HEK293T (cell line): ENCODE results near the gene SPOUT1.

Experiments used
- CTCF ChIA-PET: fragments of 350-600 bp; formaldehyde crosslinking; extraction: SDS; loops from one replicate; lab custom pipeline; 2021; ENCODE audit warnings: antibody characterized with exemption, inconsistent platforms; lab: Yijun Ruan, JAX
- POLR2A ChIA-PET: fragments of 350-600 bp; formaldehyde crosslinking; extraction: SDS; loops from one replicate; lab custom pipeline; 2020; ENCODE audit warnings: antibody characterized with exemption, inconsistent platforms; lab: Yijun Ruan, JAX
- DNase-seq: peaks from one replicate; pipeline ENCODE4 v3.0.0; 2012; ENCODE audit warnings: mixed read lengths; ENCODE audit errors: extremely low spot score
- ARNT ChIP-seq: fragments of 450-650 bp; IDR thresholded peaks from 2 replicates; pipeline ENCODE4 v1.6.1; 2017; ENCODE audit warnings: mild to moderate bottlenecking
- BHLHE40 ChIP-seq: fragments of 450-650 bp; IDR thresholded peaks from 2 replicates; pipeline ENCODE4 v1.6.1; 2016; ENCODE audit warnings: mild to moderate bottlenecking, moderate library complexity, borderline replicate concordance
- CTBP1 ChIP-seq: fragments of 450-650 bp; IDR thresholded peaks from 2 replicates; pipeline ENCODE4 v1.6.1; 2016; ENCODE audit warnings: borderline replicate concordance
- ELF4 ChIP-seq: fragments of 450-650 bp; IDR thresholded peaks from 2 replicates; pipeline ENCODE4 v1.6.1; 2017; ENCODE audit warnings: antibody characterized with exemption
- FOXA1 ChIP-seq: fragments of 450-650 bp; IDR thresholded peaks from 2 replicates; pipeline ENCODE4 v1.6.1; 2016; ENCODE audit warnings: mild to moderate bottlenecking
- FOXK2 ChIP-seq: fragments of 450-650 bp; IDR thresholded peaks from 2 replicates; pipeline ENCODE4 v1.6.1; 2016; ENCODE audit warnings: mild to moderate bottlenecking
- FOXM1 ChIP-seq: fragments of 450-650 bp; IDR thresholded peaks from 2 replicates; pipeline ENCODE4 v1.6.1; 2017; ENCODE audit warnings: mild to moderate bottlenecking, borderline replicate concordance
- HDGF ChIP-seq: fragments of 450-650 bp; IDR thresholded peaks from 2 replicates; pipeline ENCODE4 v1.6.1; 2017; ENCODE audit warnings: antibody characterized with exemption, borderline replicate concordance
- L3MBTL2 ChIP-seq: fragments of 450-650 bp; conservative IDR thresholded peaks from 2 replicates; pipeline ENCODE4 v1.6.1; 2016; ENCODE audit warnings: mild to moderate bottlenecking
- LEF1 ChIP-seq: fragments of 450-650 bp; IDR thresholded peaks from 2 replicates; pipeline ENCODE4 v1.6.1; 2017; ENCODE audit warnings: mild to moderate bottlenecking, borderline replicate concordance
- NFRKB ChIP-seq: fragments of 450-650 bp; IDR thresholded peaks from 2 replicates; pipeline ENCODE4 v1.6.1; 2016; ENCODE audit warnings: mild to moderate bottlenecking, moderate library complexity
- PKNOX1 ChIP-seq: fragments of 450-650 bp; IDR thresholded peaks from 2 replicates; pipeline ENCODE4 v1.6.1; 2016
- SP1 ChIP-seq: fragments of 450-650 bp; IDR thresholded peaks from 2 replicates; pipeline ENCODE4 v1.6.1; 2017
- SUZ12 ChIP-seq: fragments of 450-650 bp; IDR thresholded peaks from 2 replicates; pipeline ENCODE4 v1.6.1; 2016; ENCODE audit warnings: mild to moderate bottlenecking
- TARDBP ChIP-seq: fragments of 450-650 bp; IDR thresholded peaks from 2 replicates; pipeline ENCODE4 v1.6.1; 2016
- ZNF384 ChIP-seq: fragments of 450-650 bp; IDR thresholded peaks from 2 replicates; pipeline ENCODE4 v1.6.1; 2016

Gene SPOUT1

GRCh38 chr9:128809831-128810230, 19.8 kb downstream of the SPOUT1 start:
- CTCF ChIA-PET, result interaction anchor here (0.6 to 1.4 kb wide), 3 partner anchors 9 to 21 kb away, joined by 3 read pairs; partner anchors contain the start of gene ENDOG
- POLR2A ChIA-PET, result interaction anchor here (0.9 to 3.2 kb wide), 2 partner anchors 9 to 22 kb away, joined by 3 to 16 read pairs; partner anchors contain the start of gene ENDOG
- TF ChIP-seq FOXM1 (no peak), SUZ12 (no peak), SP1 (no peak), ELF4 (no peak), FOXA1 (no peak), TARDBP (no peak)
- DNase-seq, result no peak

GRCh38 chr9:128809036-128809599, 20.5 kb downstream of the SPOUT1 start:
- ChIA-PET CTCF (interaction anchor here (1.4 kb wide), 1 partner anchor 10 kb away, joined by 3 read pairs; no protein-coding TSS in a partner anchor), POLR2A (interaction anchor here (0.8 to 3.2 kb wide), 2 partner anchors 9 to 21 kb away, joined by 3 to 16 read pairs; partner anchors contain the start of genes ENDOG and SPOUT1)
- no peak for DNase-seq
- no peak for TF ChIP-seq FOXM1
- TF ChIP-seq NFRKB, result no peak
- TF ChIP-seq HDGF, result no peak
- no peak for TF ChIP-seq ARNT
- no peak for TF ChIP-seq SUZ12
- no peak for TF ChIP-seq TARDBP
- TF ChIP-seq ELF4, result no peak
- TF ChIP-seq SP1, result no peak
- TF ChIP-seq FOXK2, result no peak
- TF ChIP-seq BHLHE40, result no peak
- no peak for TF ChIP-seq ZNF384
- TF ChIP-seq PKNOX1, result no peak
- no peak for TF ChIP-seq LEF1
- TF ChIP-seq FOXA1, result no peak
- TF ChIP-seq L3MBTL2, result no peak
- no peak for TF ChIP-seq CTBP1

- CTCF ChIA-PET, result interaction anchor here (1.4 kb wide), 1 partner anchor 9 kb away, joined by 3 read pairs; no protein-coding TSS in a partner anchor
- POLR2A ChIA-PET, result interaction anchor here (0.8 to 3.2 kb wide), 2 partner anchors 10 to 21 kb away, joined by 3 to 16 read pairs; partner anchors contain the start of genes ENDOG and SPOUT1
- no peak for DNase-seq
These were observed 21.1 kb downstream of the SPOUT1 start for GRCh38 chr9:128808543-128808942.

GRCh38 chr9:128807827-128808226, 21.8 kb downstream of the SPOUT1 start:
- CTCF ChIA-PET, result no interaction called here

More at GRCh38 chr9:128808543-128808942, 21.1 kb downstream of the SPOUT1 start:
- no peak for TF ChIP-seq ZNF384
- TF ChIP-seq TARDBP, result no peak
- no peak for TF ChIP-seq FOXA1

GRCh38 chr9:128805661-128806060, 23.9 kb downstream of the SPOUT1 start:
- TF ChIP-seq CTBP1, result no peak
- no peak for TF ChIP-seq FOXM1
- TF ChIP-seq ARNT, result no peak
- no peak for TF ChIP-seq L3MBTL2
- no peak for TF ChIP-seq ZNF384
- no peak for DNase-seq
- POLR2A ChIA-PET, result interaction anchor here (1.8 kb wide), 1 partner anchor 17 kb away, joined by 4 read pairs; no protein-coding TSS in a partner anchor
- CTCF ChIA-PET, result no interaction called here

More at GRCh38 chr9:128807827-128808226, 21.8 kb downstream of the SPOUT1 start:
- POLR2A ChIA-PET, result interaction anchor here (3.2 kb wide), 1 partner anchor 11 kb away, joined by 16 read pairs; the partner anchor contains the start of gene ENDOG
- no peak for TF ChIP-seq TARDBP
- no peak for TF ChIP-seq FOXK2
- no peak for DNase-seq

GRCh38 chr9:128802482-128802881, 27.1 kb downstream of the SPOUT1 start:
- ChIA-PET POLR2A (interaction anchor here (1.4 kb wide), 1 partner anchor 9 kb away, joined by 5 read pairs; no protein-coding TSS in a partner anchor), CTCF (no interaction called here)
- TF ChIP-seq SUZ12 (no peak), LEF1 (no peak), ZNF384 (no peak), FOXA1 (no peak), FOXM1 (no peak), HDGF (no peak), L3MBTL2 (no peak), PKNOX1 (no peak), ELF4 (no peak), ARNT (no peak), TARDBP (no peak), CTBP1 (no peak), BHLHE40 (no peak), FOXK2 (no peak), NFRKB (no peak), SP1 (no peak)
- no peak for DNase-seq

- TF ChIP-seq ELF4, result no peak
- no peak for TF ChIP-seq ZNF384
- TF ChIP-seq CTBP1, result no peak
- TF ChIP-seq PKNOX1, result no peak
- no peak for TF ChIP-seq BHLHE40
- no peak for TF ChIP-seq FOXK2
- TF ChIP-seq SUZ12, result no peak
- no peak for DNase-seq
- POLR2A ChIA-PET, result interaction anchor here (1.0 kb wide), 1 partner anchor 143 kb away, joined by 3 read pairs; no protein-coding TSS in a partner anchor
- CTCF ChIA-PET, result interaction anchor here (0.6 to 1.5 kb wide), 2 partner anchors 9 to 18 kb away, joined by 3 read pairs; partner anchors contain the start of gene ENDOG
These were observed 29.5 kb downstream of the SPOUT1 start for GRCh38 chr9:128800061-128800460.
